ENCODE results near the gene IGLL5. TPM values are rescaled to one million over a fixed set of nuclear protein-coding genes. Genes with fewer than 3 reads are reported as not detected.

The IGLL5 gene
- total RNA-seq, 1 experiment from 2014 or later, result not detected

- BruUV-seq (replicated peaks), result no TSS peak
- no peak for DNase-seq (ENCODE audit: unreplicated experiment)
- H3K4me1 Mint-ChIP-seq (ENCODE audit: insufficient read depth, unreplicated experiment), result no peaks in the 10 kb centered on the region
- POLR2A ChIA-PET, result interaction anchor here (0.6 kb wide), 1 partner anchor 10 kb away, joined by 4 read pairs; no protein-coding TSS in a partner anchor
- no peak overlapping the region for H3K27ac Mint-ChIP-seq (ENCODE audit: low read depth, unreplicated experiment)
- no peaks in the 10 kb centered on the region for H3K9me3 Mint-ChIP-seq (ENCODE audit: unreplicated experiment)
- no peaks in the 10 kb centered on the region for H3K36me3 Mint-ChIP-seq (ENCODE audit: insufficient read depth, unreplicated experiment)
- intact Hi-C loops (cut with micrococcal nuclease), result no loop called here
- no peak for TF ChIP-seq CTCF (IDR thresholded peaks at IDR 0.05; ENCODE audit: unreplicated experiment)
- peaks cover 57% of the 10 kb centered on the region for H3K27me3 Mint-ChIP-seq (ENCODE audit: insufficient read depth, unreplicated experiment)
- CTCF ChIA-PET, result no interaction called here
- no peak overlapping the region for H3K4me3 Mint-ChIP-seq (ENCODE audit: unreplicated experiment)
Observed at GRCh38 chr22:22854466-22854865, 33.1 kb upstream of the IGLL5 start.

- no peak for TF ChIP-seq CTCF (IDR thresholded peaks at IDR 0.05; ENCODE audit: unreplicated experiment)
- BruUV-seq (replicated peaks), result no TSS peak
- no peak overlapping the region for H3K27ac Mint-ChIP-seq (ENCODE audit: low read depth, unreplicated experiment)
- intact Hi-C loops (cut with micrococcal nuclease), result loop anchor here (1.0 kb wide), 1 partner anchor 29 kb away; no protein-coding TSS in a partner anchor
- DNase-seq (ENCODE audit: unreplicated experiment), result no peak
- no peaks in the 10 kb centered on the region for H3K36me3 Mint-ChIP-seq (ENCODE audit: insufficient read depth, unreplicated experiment)
- H3K4me1 Mint-ChIP-seq (ENCODE audit: insufficient read depth, unreplicated experiment), result no peaks in the 10 kb centered on the region
- CTCF ChIA-PET, result interaction anchor here (1.2 kb wide), 1 partner anchor 14 kb away, joined by 3 read pairs; no protein-coding TSS in a partner anchor
- H3K4me3 Mint-ChIP-seq (ENCODE audit: unreplicated experiment), result no peak overlapping the region
- POLR2A ChIA-PET, result no interaction called here
- no peaks in the 10 kb centered on the region for H3K9me3 Mint-ChIP-seq (ENCODE audit: unreplicated experiment)
- H3K27me3 Mint-ChIP-seq (ENCODE audit: insufficient read depth, unreplicated experiment), result peaks cover 63% of the 10 kb centered on the region
Observed at GRCh38 chr22:22855085-22855484, 32.5 kb upstream of the IGLL5 start.

- peak; percentile 34 for DNase-seq (ENCODE audit: unreplicated experiment)
- H3K4me1 Mint-ChIP-seq (ENCODE audit: insufficient read depth, unreplicated experiment), result no peaks in the 10 kb centered on the region
- BruUV-seq (replicated peaks), result no TSS peak
- ChIA-PET CTCF (interaction anchor here (0.7 to 1.2 kb wide), 3 partner anchors 13 to 46 kb away, joined by 3 to 4 read pairs (median 3); no protein-coding TSS in a partner anchor), POLR2A (no interaction called here)
- peak; percentile 36 for TF ChIP-seq CTCF (IDR thresholded peaks at IDR 0.05; ENCODE audit: unreplicated experiment)
- no peak overlapping the region for H3K4me3 Mint-ChIP-seq (ENCODE audit: unreplicated experiment)
- intact Hi-C loops (cut with micrococcal nuclease), result loop anchor here (1.0 kb wide), 1 partner anchor 29 kb away; no protein-coding TSS in a partner anchor
- H3K27me3 Mint-ChIP-seq (ENCODE audit: insufficient read depth, unreplicated experiment), result peaks cover 70% of the 10 kb centered on the region
- no peak overlapping the region for H3K27ac Mint-ChIP-seq (ENCODE audit: low read depth, unreplicated experiment)
- H3K9me3 Mint-ChIP-seq (ENCODE audit: unreplicated experiment), result no peaks in the 10 kb centered on the region
- H3K36me3 Mint-ChIP-seq (ENCODE audit: insufficient read depth, unreplicated experiment), result no peaks in the 10 kb centered on the region
Observed at GRCh38 chr22:22855617-22856308, 31.9 kb upstream of the IGLL5 start.

GRCh38 chr22:22856364-22856763 is 31.3 kb upstream of the IGLL5 start:
- no peak for DNase-seq (ENCODE audit: unreplicated experiment)
- no TSS peak for BruUV-seq (replicated peaks)
- peaks cover 76% of the 10 kb centered on the region for H3K27me3 Mint-ChIP-seq (ENCODE audit: insufficient read depth, unreplicated experiment)
- ChIA-PET POLR2A (no interaction called here), CTCF (interaction anchor here (1.2 to 2.0 kb wide), 2 partner anchors 13 to 28 kb away, joined by 3 to 8 read pairs; no protein-coding TSS in a partner anchor)
- no peak overlapping the region for H3K4me3 Mint-ChIP-seq (ENCODE audit: unreplicated experiment)
- no peak for TF ChIP-seq CTCF (IDR thresholded peaks at IDR 0.05; ENCODE audit: unreplicated experiment)
- no peaks in the 10 kb centered on the region for H3K9me3 Mint-ChIP-seq (ENCODE audit: unreplicated experiment)
- no peak overlapping the region for H3K27ac Mint-ChIP-seq (ENCODE audit: low read depth, unreplicated experiment)
- H3K36me3 Mint-ChIP-seq (ENCODE audit: insufficient read depth, unreplicated experiment), result no peaks in the 10 kb centered on the region
- intact Hi-C loops (cut with micrococcal nuclease), result no loop called here
- H3K4me1 Mint-ChIP-seq (ENCODE audit: insufficient read depth, unreplicated experiment), result no peaks in the 10 kb centered on the region
